Ramos (cell line): ENCODE measurements around the gene ZFP36.
"Not testable (repeated sequence)": the region's sequence is repeated elsewhere in the genome, so short reads cannot be mapped to it uniquely, and the experiment has no call there.

Experiments used
- in situ Hi-C: fragments of 300-500 bp; cut with MboI; formaldehyde crosslinking; loops from one replicate; pipeline ENCODE4 v1.14.3; 2022; ENCODE audit warnings: low sequenced_read_pairs; ENCODE audit not compliant: unreplicated experiment

ZFP36 gene

DNA sequence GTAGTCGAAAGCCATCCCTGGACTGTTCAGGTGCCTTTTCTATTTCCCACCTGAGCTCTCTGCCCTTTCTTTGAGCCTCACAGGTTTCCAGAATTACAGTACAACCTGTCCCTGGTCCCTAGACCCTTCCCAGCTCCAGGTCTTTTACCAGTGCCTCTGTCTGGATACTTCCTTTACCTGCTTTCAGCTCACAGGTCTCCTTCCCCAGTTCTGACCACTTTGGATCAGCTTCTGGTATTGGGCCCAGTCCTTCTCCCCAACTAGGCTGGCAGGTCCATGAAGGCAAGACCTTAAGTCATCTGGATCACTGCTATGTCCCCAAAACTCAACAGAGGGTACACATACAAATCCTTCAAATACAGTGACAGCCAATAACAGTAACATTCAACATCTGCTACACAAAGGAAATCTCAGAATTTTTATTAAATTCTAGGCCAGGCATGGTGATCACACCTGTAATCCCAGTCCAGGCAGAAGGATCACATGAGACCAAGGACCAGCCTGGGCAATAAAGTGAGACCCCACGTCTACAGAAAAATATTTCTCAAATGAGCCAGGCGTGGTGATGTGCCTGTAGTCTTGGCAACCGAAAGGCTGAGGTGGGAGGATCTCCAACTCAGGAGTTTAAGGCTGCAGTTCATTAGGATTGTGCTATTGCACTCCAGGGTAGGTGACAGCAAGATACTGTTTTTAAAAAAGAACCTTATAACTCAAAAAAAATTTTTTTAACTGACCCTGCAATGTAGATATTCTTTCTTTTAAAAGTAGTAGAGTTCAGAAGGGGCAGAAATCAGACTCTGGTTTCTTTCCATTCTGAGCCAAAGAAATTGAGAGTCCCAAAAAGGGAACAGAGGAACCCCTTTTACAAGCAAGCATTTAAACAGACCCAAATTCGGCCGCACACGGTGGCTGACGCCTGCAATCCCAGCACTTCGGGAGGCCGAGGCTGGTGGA lies 27.8 kb downstream of the ZFP36 start:
- in situ Hi-C loops, result loop anchor here (25.0 kb wide), 1 partner anchor 403 kb away; the partner anchor contains the start of genes DYRK1B and FBL

DNA sequence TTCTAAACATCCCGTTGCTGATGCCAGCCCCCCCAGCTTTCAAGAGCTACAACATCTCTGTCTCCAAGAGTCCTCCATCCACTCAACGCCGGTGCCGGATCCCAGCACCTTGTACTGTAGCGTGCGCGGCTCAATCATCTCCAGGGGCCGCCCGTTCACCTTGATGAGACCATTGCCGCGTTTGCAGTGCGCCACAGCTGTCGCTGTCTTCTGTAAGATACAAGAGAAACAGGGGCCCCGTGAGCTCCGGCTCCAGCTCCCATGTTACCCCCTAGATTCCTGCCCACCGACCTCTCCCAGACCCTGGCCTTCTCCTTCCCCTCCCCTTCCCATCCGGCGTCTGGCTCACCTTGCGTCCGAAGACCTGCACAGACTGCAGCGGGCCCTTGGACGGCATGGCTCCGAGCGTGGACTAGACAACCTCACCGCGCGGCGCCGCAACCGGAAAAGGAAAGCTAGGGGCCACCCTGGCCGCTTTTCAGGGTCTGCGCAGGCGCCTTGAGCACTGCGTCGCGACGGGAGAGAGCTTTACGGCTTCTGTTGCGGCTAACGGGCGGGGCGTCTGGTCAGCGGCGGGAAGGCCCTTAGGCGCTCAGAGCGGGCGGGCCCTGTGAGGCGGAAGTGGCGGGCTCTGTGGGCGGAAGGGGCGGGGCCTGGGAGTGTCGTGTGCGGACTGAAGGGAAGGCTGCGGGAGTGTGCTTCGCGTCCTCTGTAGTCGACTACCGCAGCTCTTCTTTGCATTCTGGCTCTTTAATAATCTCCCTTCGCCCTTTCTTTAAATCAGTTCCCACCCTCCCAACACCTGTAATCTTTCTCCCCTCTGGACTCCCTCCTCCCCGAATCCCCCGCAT lies 29.1 kb downstream of the ZFP36 start, which contains the start of gene RPS16:
Gene RPS16 (minus strand): TSS at position 451 of the 851 bp plus-strand sequence. CDS start 54 bp downstream, at position 397.
- in situ Hi-C loops, result loop anchor here (25.0 kb wide), 1 partner anchor 402 kb away; the partner anchor contains the start of genes DYRK1B and FBL

- in situ Hi-C loops, result loop anchor here (25.0 kb wide), 1 partner anchor 401 kb away; the partner anchor contains the start of genes DYRK1B and FBL
These were observed 29.7 kb downstream of the ZFP36 start for GRCh38 chr19:39436350-39436716.

DNA sequence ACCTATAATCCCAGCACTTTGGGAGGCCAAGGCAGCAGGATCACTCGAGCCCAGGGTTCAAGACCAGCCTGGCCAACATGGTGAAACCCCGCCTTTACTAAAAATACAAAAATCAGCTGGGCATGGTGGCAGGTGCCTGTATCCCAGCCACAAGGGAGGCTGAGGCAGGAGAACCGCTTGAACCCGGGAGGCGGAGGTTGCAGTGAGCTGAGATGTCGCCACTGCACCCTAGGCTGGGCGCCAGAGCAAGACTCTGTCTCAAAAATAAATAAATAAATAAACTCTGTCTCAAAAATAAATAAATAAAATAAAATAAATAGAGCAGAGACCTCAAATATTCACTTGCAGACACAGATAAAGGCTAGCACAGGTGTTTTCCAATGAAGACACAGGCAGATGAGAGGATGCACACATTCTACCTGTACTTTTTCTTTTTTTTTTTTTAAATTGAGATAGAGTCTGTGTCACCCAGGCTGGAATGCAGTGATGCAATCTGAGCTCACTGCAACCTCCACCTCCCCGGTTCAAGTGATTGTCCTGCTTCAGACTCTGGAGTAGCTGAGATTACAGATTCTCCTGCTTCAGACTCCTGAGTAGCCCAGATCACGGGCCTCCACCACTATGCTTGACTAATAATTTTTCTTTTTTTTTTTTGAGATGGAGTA lies 31.8 kb downstream of the ZFP36 start:
- in situ Hi-C loops, result loop anchor here (25.0 kb wide), 1 partner anchor 399 kb away; the partner anchor contains the start of genes DYRK1B and FBL

DNA sequence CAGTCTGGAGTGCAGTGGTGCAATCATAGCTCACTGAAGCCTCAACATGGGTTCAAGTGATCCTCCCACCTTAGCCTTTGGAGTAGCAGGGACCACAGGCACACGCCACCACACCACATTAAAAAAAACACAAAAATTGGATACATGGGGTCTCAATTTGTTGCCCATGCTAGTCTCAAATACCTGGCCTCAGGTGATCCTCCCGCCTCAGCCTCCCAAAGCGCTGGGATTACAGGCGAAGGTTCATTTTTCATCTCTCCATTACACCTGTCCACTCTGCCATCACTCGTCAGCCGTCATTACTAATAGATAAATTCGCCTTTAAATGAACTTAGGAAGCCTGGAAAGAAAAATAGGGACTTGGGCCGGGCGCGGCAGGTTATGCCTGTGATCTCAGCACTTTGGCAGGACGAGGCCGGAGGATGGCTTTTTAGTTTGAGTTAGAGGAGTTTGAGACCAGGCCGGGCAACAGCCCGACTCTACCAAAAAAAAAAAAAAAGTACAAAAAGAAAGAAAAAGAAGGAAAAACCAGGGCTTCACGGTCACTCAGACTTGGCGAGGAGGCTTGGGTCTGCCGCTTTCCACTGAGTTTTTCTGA lies 38.0 kb downstream of the ZFP36 start:
- in situ Hi-C loops, result loop anchor here (25.0 kb wide), 1 partner anchor 393 kb away; the partner anchor contains the start of genes DYRK1B and FBL

GRCh38 chr19:39445196-39446111 lies 38.8 kb downstream of the ZFP36 start, which contains the start of gene SUPT5H:
TSS of gene SUPT5H (plus strand) at chr19:39445582. CDS start at chr19:39445891, 309 bp downstream.
- in situ Hi-C loops, result loop anchor here (25.0 kb wide), 1 partner anchor 392 kb away; the partner anchor contains the start of genes DYRK1B and FBL

DNA sequence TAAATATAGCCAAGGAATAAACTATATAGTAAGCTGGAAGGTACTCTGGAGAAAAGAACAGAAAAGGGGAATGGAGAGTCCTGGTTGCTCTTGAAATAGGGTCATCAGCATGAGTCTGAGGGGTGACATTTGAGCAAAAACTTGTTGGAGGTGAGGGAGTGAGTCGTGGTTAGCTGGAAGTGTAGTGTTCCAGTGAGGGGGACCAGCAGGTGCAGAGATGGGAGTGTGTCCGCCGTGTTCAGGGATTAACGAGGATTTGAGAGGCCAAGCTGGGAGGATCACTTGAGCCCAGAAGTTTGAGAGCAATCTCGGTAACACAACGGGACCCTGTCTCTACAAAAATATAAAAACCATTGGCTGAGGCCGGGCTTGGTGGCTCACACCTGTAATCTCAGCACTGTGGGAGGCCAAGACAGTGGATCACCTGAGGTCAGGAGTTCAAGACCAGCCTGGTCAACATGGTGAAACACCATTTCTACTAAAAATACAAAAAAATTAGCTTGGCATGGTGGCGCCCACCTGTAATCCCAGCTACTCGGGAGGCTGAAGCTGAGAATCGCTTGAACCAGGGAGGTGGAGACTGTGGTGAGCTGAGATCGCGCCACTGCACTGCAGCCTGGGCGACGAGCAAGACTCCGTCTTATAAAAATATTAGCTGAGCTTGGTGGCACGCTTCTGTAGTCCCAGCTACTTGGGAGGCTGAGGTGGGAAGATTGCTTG lies 39.9 kb downstream of the ZFP36 start:
- in situ Hi-C loops, result loop anchor here (25.0 kb wide), 1 partner anchor 391 kb away; the partner anchor contains the start of genes DYRK1B and FBL

DNA sequence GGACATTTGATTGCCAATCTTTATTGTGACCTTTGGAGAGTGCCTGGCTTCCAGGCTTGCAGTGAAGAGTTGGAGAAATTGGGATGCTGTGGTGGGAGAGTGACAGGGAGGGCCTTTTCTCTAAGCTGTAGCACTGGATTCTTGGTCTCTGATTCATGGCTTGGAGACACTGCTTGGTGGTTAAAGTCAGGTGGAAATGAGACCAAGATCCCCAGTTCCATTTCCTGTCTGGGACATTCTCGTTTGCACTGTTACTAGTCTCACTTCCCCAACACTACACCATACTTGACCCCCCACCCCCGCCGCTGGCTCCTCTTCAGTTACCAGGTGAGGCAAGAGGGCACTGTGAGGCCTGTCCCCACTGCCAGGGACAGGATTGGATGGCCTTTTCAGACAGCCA lies 41.6 kb downstream of the ZFP36 start:
- in situ Hi-C loops, result loop anchor here (25.0 kb wide), 1 partner anchor 389 kb away; the partner anchor contains the start of genes DYRK1B and FBL

DNA sequence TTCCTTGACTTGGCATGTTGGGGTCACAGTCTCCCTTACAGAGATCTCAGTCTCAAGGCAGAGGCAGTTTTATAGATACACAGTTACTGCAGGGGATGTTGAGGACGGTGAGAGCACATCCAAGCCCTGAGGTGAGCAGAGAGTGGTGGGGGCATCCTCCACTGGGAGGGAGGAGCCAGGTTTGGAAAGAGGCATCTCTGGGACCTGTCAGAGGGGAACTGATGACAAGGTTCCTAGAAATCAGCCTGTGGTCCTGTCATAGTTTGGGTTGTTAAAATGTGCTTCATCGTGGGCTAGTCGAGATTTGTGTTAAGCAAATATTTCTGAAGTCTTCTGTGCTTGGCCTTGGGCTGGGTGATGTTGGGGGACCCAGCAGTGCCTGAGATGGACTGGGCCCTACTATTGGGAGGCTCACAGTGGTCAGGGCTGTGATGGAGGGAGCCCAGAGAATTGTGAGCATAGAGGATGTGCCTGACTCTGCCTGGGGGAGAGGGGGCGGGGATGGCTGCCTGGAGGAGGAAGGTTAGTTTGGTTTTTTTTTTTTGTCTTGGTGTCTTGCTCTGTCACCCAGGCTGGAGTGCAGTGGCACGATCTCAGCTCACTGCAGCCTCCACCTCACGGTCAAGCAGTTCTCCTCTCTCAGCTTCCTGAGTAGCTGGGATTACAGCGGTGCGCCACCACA lies 42.6 kb downstream of the ZFP36 start:
- in situ Hi-C loops, result loop anchor here (25.0 kb wide), 1 partner anchor 388 kb away; the partner anchor contains the start of genes DYRK1B and FBL

GRCh38 chr19:39451257-39451656 lies 44.6 kb downstream of the ZFP36 start:
- in situ Hi-C loops, result not testable (repeated sequence)
